Renal pelvis (tissue), 12 donors: ENCODE results near the gene SERHL2. TPM values are rescaled to one million over a fixed set of nuclear protein-coding genes. Genes with fewer than 3 reads are reported as not detected.
"Not testable (repeated sequence)": the region's sequence is repeated elsewhere in the genome, so short reads cannot be mapped to it uniquely, and the experiment has no call there.

Experiments
- DNase-seq: peaks from one replicate; pipeline ENCODE4 v3.0.0-alpha.2; 2013
- long read RNA-seq, 16 experiments: transcript quantifications; one replicate each; lab custom pipeline, GENCODE V29; 2026
- polyA plus RNA-seq, 3 donors: library from polyadenylated mRNA; unstranded; fragments of 120-200 nt; gene quantifications; one replicate each; pipeline ENCODE4 v1.2.1, GENCODE V29; 2013; ENCODE audit not compliant: insufficient read length in 3 of 3

SERHL2 gene, protein sequence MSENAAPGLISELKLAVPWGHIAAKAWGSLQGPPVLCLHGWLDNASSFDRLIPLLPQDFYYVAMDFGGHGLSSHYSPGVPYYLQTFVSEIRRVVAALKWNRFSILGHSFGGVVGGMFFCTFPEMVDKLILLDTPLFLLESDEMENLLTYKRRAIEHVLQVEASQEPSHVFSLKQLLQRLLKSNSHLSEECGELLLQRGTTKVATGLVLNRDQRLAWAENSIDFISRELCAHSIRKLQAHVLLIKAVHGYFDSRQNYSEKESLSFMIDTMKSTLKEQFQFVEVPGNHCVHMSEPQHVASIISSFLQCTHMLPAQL
- 10 to 100 TPM in 1 of 3 donors, 1 to 10 TPM in 2; 6.8 to 10.4 (median 8.9) TPM for polyA plus RNA-seq
- long read RNA-seq, donor 1, partial matches to known transcripts = 5 of 5 reads
- long read RNA-seq, donor 1, other reads (novel, unspliced or antisense) = 0 of 5 reads
- long read RNA-seq, donor 2 = 0 reads
- long read RNA-seq, donor 3 = 0 reads
- long read RNA-seq, donor 4, partial matches to known transcripts = 11 of 35 reads
- long read RNA-seq, donor 4, other reads (novel, unspliced or antisense) = 24 of 35 reads
- long read RNA-seq, donor 5 = 0 reads
- long read RNA-seq, donor 6, partial matches to known transcripts = 15 of 15 reads
- long read RNA-seq, donor 6, other reads (novel, unspliced or antisense) = 0 of 15 reads
- long read RNA-seq, donor 7 = 0 reads
- long read RNA-seq, donor 8 = 0 reads
- long read RNA-seq, donor 9, partial matches to known transcripts = 55 of 55 reads
- long read RNA-seq, donor 9, other reads (novel, unspliced or antisense) = 0 of 55 reads
- long read RNA-seq, donor 10, partial matches to known transcripts = 17 of 17 reads
- long read RNA-seq, donor 10, other reads (novel, unspliced or antisense) = 0 of 17 reads
- long read RNA-seq, donor 11 = 0 reads
- long read RNA-seq, donor 12 = 0 reads
- long read RNA-seq, donor 13, partial matches to known transcripts = 0 of 45 reads
- long read RNA-seq, donor 13, other reads (novel, unspliced or antisense) = 45 of 45 reads
- long read RNA-seq, donor 14, partial matches to known transcripts = 7 of 7 reads
- long read RNA-seq, donor 14, other reads (novel, unspliced or antisense) = 0 of 7 reads
- long read RNA-seq, donor 15, partial matches to known transcripts = 30 of 30 reads
- long read RNA-seq, donor 15, other reads (novel, unspliced or antisense) = 0 of 30 reads
- long read RNA-seq, donor 16, partial matches to known transcripts = 0 of 5 reads
- long read RNA-seq, donor 16, other reads (novel, unspliced or antisense) = 5 of 5 reads

DNA sequence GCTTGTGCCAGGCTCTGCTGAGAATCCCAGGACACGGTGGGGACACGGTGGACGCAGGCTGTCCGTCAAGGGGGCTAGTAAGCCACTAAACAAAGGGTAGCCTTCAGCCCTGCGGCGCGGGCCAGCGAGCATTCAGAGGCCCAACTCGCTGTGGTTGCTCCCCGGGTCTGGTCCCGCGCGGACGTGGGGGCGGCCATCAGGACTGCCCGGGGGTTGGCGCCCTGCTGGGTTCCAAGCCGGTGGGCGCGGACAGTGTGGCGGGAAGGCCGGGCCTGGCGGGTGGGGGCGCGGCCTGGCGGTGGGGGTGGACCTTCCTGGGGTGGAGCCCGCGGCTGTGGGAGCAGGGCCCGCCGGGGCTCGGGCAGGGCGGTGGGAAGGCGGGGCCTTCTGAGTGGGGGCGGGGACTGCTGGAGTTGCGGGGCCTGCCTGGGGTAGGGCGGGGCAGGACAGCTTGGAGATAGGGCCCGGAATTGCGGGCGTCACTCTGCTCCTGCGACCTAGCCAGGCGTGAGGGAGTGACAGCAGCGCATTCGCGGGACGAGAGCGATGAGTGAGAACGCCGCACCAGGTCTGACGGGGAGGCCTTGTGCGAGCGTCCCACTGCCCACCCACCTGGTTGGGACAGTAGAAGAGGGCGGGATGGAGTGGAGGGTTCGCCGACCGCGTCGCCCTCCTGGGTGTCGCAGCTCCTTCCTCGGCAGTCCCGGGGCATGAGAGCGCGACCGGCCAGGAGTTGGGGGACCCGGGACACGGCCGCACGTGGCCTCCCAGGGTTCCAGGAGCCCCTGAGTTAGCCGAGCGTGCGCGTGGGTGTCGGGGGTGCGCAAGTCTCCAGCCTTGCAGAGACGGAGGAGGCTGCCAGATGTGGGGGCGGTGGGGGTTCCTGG, at the start of gene SERHL2:
Gene SERHL2, plus strand, starts transcription at position 482 of the 887 bp plus-strand sequence. Its CDS starts 65 bp downstream, at position 547.
- peak; percentile 86 for DNase-seq

- DNase-seq = not testable (repeated sequence)
These were observed 45.3 kb upstream of the SERHL2 start for GRCh38 chr22:42508327-42508974.

- not testable (repeated sequence) for DNase-seq
These were observed 44.8 kb upstream of the SERHL2 start for GRCh38 chr22:42508975-42509364.

GRCh38 chr22:42509548-42509947, 44.2 kb upstream of the SERHL2 start:
- no peak for DNase-seq

GRCh38 chr22:42511401-42511891, 42.3 kb upstream of the SERHL2 start:
- DNase-seq = no peak

DNA sequence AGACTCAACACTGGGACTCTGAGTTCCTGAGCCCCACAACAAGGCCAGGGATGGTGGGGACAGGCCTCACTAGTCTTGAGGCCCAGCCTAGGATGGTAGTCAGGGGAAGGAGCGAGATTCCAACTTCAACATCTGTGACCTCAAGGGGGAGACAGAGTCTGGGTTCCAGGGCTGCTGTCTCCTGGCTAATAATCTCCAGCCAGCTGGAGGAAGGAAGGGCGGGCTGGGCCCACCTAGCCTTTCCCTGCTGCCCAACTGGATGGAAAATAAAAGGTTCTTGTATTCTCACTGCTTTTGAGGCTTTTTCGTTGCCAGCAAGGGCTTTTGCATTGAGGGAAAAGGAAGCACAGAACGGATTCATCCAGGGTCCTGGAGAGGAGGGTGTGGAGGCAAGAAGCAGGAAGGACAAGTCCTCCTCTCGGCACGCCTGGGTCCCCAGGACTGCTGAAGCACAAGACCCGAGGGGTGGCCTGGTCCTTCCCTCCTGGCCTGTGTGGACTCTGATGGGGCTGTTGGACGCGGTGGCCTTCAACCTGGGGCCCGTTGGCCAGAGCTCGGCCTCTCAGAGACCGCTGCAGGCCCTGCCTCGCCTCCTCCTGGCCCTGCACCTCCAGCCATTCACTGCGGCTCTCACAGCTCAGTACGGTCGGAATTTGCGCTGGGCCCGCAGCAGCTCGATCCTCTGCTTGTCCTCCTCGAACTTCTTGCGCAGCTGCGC, 41.3 kb upstream of the SERHL2 start:
- DNase-seq = not testable (repeated sequence)

- DNase-seq = not testable (repeated sequence)
These were observed 39.4 kb upstream of the SERHL2 start for GRCh38 chr22:42514331-42514730.

DNA sequence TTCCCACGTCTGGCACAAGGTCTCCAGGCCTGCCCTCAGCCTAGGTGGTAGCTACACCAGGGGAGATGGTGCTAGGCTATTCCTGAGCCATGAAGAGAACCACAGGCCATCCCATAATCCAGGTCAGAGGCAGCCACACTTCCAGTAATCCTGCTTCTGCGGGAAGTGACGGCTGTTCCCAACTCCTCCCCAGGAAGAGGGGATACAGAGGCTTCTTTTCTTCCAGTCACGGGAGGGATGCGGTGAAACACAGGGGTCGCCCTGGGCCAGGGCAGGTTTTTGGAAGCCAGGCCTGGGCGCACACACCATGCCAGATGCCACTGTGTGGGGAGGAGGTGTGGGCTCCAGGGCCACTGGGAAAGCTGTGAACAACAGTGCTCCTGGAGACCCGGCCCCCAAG, 38.5 kb upstream of the SERHL2 start:
- not testable (repeated sequence) for DNase-seq

DNA sequence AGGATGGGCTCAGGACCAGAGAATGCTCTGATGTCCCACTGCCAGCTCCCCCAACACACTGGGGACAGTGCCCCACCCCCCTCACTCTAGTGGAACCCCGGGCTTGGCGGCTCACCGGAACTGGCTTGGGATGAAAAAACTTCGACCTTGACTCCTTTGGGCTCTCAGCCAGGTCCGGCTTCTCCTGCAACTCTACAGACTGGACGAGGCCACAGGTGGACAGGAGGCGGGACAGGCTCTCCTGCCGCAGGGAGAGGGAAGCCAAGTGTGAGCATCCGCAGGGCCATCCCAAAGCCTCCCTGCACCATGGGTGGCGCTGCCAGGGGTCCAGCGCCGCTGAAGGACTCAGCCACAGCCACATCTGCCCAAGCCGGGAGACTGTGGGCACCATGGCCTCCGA, 37.9 kb upstream of the SERHL2 start:
- no peak for DNase-seq

DNA sequence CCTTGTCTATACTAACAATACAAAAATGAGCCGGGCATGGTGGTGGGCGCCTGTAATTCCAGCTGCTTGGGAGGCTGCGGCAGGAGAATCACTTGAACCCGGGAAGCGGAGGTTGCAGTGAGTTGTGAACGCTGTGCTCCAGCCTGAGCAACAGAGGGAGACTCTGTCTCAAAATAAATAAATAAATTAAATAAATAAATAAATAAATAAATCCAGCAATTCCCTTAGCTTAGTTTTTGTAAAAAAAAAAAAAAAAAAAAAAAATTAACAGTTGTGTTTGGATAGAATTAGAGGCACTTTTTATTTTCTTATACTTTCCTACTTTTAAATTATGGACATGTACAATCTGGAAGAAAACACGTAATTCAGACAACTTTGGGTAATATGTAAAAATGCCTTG, 36.7 kb upstream of the SERHL2 start:
- not testable (repeated sequence) for DNase-seq

DNA sequence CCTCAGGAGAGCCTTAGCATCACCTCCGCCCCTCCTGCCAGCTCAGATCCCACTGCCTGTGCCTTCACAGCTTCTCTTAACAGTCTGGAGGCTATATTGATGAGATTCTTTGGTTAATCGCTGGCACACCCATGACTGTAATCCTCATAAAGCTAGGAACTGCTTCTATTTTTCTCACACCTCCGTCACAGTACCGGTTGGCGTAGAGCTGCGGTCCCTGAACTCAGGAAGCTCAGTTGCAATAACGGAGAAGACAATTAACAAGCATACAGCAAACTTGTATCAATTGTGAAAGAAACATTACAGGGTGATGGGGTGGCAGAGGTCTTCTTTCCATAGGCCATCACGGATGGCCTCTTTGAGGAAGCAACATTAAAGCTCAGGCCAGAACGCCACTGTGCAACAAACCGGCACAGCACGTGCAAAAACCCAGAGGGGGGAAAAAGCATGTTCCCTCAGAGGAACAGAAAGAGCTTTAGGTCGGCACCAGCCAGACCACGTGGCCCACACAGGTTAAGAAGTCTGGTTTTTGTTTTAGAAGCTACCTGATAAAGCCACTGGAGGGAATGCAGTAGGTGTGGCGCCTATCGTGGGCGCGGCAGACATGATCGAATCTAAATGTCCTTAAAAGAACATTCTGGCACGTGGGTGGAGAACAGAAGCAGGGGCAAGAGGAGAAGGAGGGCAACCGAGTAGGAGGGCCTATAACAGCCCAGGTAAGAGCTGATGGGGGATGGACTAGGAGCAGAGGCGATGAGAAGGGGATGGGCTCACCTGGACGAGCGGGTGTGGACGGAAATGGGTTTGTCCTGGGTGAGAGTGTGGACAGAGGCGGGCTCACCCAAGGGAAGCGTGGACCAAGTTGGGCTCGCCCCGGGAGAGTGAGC, 34.9 kb upstream of the SERHL2 start:
- DNase-seq = not testable (repeated sequence)

GRCh38 chr22:42519525-42520401, 34.0 kb upstream of the SERHL2 start, which contains the start of gene RRP7A:
Gene RRP7A, minus strand, starts transcription at chr22:42519796. Its CDS starts 10 bp downstream, at chr22:42519786.
- DNase-seq = peak; percentile 82

DNA sequence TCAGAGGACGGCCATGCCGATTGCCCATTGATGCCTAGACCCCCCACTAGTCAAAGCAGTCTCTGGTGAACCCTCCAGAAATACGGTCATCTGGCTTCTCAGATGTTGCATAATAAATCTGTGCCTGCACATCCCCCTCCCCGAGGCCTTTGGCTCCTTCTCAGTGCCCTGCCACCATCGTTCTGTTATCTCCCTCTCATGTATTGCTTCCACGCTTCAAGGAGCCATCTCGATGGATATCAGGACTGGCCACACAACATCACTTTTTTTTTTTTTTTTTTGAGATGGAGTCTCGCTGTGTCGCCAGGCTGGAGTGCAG, 32.6 kb upstream of the SERHL2 start:
- DNase-seq = no peak

GRCh38 chr22:42522546-42522945, 31.2 kb upstream of the SERHL2 start:
- DNase-seq = no peak

DNA sequence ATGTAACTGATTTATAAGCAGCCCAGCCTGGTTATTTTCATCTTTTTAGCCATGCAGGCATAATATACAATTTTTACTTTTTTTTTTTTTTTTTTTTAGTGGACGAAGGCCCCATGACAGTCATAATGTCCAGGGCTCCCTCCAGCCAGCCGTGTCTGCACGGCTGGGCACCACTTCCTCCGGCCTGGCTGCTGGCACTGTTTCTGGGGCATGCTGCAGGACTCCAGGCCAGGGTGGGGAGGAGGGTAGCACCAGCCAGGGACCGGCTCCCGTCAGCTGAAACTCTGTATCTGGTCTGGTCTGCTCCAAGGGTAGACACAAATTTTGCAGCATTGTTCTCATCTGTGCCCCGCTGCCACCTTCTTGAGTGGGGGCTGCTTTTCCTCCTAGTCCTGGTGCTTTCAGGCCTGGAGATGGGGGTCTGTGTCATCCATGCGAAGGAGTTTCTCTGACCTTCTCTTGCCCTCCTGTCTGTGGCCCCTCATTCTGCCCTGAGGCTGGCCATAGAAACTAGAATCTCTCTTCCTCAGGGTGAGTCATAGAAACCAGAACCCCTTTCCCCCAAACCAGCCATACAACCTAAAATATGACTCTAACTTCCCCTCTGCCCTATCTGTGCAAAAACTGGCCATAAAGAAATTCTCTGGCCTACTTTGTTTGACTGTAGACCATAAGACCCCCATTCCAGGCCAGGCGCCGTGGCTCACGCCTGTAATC, 25.0 kb upstream of the SERHL2 start:
- no peak for DNase-seq

DNA sequence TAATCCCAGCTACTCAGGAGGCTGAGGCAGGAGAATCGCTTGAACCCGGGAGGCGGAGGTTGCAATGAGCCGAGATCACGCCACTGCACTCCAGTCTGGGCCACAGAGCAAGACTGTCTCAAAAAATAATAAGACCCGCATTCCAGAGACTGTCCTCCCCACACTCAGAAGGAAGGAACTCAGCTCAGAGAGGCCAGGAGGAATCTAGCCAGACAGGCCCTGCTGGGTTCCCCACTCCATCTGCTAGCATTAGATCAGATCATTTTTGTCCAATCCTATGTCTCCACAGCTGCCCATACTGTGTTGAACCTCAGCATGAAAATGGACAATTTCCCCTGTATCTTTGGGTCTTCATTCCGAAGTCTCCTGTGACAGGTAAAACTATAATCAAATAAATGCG, 24.3 kb upstream of the SERHL2 start:
- DNase-seq = not testable (repeated sequence)
